ENCODE results near the gene TECTA. TPM values are rescaled to one million over a fixed set of nuclear protein-coding genes. Genes with fewer than 3 reads are reported as not detected.

TECTA gene
- polyA plus RNA-seq, 3 donors: 0.45 TPM; not detected in 2

GRCh38 chr11:121144723-121145122 is 43.7 kb downstream of the TECTA start:
- Histone ChIP-seq H4K20me1 (ENCODE audit: insufficient read depth, low read length) (no peaks in the 10 kb centered on the region), H3K27me3 (ENCODE audit: control insufficient read depth in 2 of 2, insufficient read depth in 2 of 2, low read length in 2 of 2) (no peaks in the 10 kb centered on the region), H3K79me2 (ENCODE audit: insufficient read depth, low read length) (no peaks in the 10 kb centered on the region), H2AFZ (ENCODE audit: insufficient read depth, low read depth, low read length, poor library complexity, severe bottlenecking) (no peak overlapping the region), H3K9me3 (replicated peaks in 1 of 2; ENCODE audit: control insufficient read depth in 1 of 2, insufficient read depth in 1 of 2, low read length in 2 of 2) (no peaks in the 10 kb centered on the region), H3K9ac (ENCODE audit: insufficient read depth, low read length, poor library complexity, severe bottlenecking) (no peak overlapping the region), H3K36me3 (replicated peaks in 1 of 2; ENCODE audit: control insufficient read depth in 1 of 2, insufficient read depth in 2 of 2, low read length in 2 of 2) (no peaks in the 10 kb centered on the region), H3K4me3 (replicated peaks in 1 of 3; ENCODE audit: low read depth in 2 of 3, low read length in 3 of 3) (no peak overlapping the region), H3K4me1 (ENCODE audit: control insufficient read depth in 1 of 2, insufficient read depth in 2 of 2, low read length in 2 of 2) (no peaks in the 10 kb centered on the region), H3K27ac (ENCODE audit: low read depth in 1 of 2, low read length in 2 of 2) (no peak overlapping the region), H3K4me2 (replicated peaks; ENCODE audit: extremely low read depth, low read length, poor library complexity, severe bottlenecking) (no peak overlapping the region)
- H3K9me3 Mint-ChIP-seq: peaks cover 0 to 2% (median 0%) of the 10 kb centered on the region in 7 donors
- intact Hi-C loops (cut with micrococcal nuclease): no loop called here
- H3K4me1 Mint-ChIP-seq: no peaks in the 10 kb centered on the region
- 83% methylated on average over 4 of the region's 5 CpGs for WGBS (ENCODE audit: insufficient coverage)
- H3K36me3 Mint-ChIP-seq: no peaks in the 10 kb centered on the region
- H3K27ac Mint-ChIP-seq: no peak overlapping the region
- no peak overlapping the region for H3K4me3 Mint-ChIP-seq
- DNase-seq: no peak
- no peak for TF ChIP-seq CTCF (IDR thresholded peaks at IDR 0.05)
- peaks cover 4 to 6% (median 4%) of the 10 kb centered on the region in 3 donors for H3K27me3 Mint-ChIP-seq (ENCODE audit: low read depth in 3 of 3)

DNA sequence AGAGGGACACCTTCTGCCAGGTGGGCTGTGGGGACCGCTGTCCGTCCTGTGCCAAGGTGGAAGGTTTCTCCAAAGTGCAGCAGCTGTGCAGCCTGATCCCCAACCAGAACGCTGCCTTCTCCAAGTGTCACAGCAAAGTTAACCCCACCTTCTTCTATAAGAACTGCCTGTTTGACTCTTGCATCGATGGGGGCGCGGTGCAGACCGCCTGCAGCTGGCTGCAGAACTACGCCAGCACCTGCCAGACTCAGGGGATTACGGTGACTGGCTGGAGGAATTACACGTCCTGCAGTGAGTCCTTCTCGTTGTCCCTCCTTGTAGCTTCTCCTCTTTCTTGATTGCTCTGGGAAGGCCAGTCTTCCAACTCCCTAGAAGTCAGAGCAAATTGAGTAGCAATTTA is 44.8 kb downstream of the TECTA start:
- TF ChIP-seq CTCF (IDR thresholded peaks at IDR 0.05): no peak
- Mint-ChIP-seq H3K4me1 (no peaks in the 10 kb centered on the region), H3K36me3 (no peaks in the 10 kb centered on the region), H3K27ac (no peak overlapping the region), H3K4me3 (no peak overlapping the region), H3K27me3 (ENCODE audit: low read depth in 3 of 3) (peaks cover 2 to 4% (median 3%) of the 10 kb centered on the region in 3 donors), H3K9me3 (peaks cover 0 to 2% (median 0%) of the 10 kb centered on the region in 7 donors)
- no peaks in the 10 kb centered on the region for H3K79me2 ChIP-seq (ENCODE audit: insufficient read depth, low read length)
- H3K9me3 ChIP-seq (replicated peaks in 1 of 2; ENCODE audit: control insufficient read depth in 1 of 2, insufficient read depth in 1 of 2, low read length in 2 of 2): no peaks in the 10 kb centered on the region
- no peak overlapping the region for H3K9ac ChIP-seq (ENCODE audit: insufficient read depth, low read length, poor library complexity, severe bottlenecking)
- no peak overlapping the region for H3K27ac ChIP-seq (ENCODE audit: low read depth in 1 of 2, low read length in 2 of 2)
- H3K4me2 ChIP-seq (replicated peaks; ENCODE audit: extremely low read depth, low read length, poor library complexity, severe bottlenecking): no peak overlapping the region
- intact Hi-C loops (cut with micrococcal nuclease): no loop called here
- no peaks in the 10 kb centered on the region for H3K27me3 ChIP-seq (ENCODE audit: control insufficient read depth in 2 of 2, insufficient read depth in 2 of 2, low read length in 2 of 2)
- no peaks in the 10 kb centered on the region for H3K36me3 ChIP-seq (replicated peaks in 1 of 2; ENCODE audit: control insufficient read depth in 1 of 2, insufficient read depth in 2 of 2, low read length in 2 of 2)
- no peak for DNase-seq
- H3K4me3 ChIP-seq (replicated peaks in 1 of 3; ENCODE audit: low read depth in 2 of 3, low read length in 3 of 3): no peak overlapping the region
- 98% methylated on average over 11 of the region's 11 CpGs for whole genome bisulfite sequencing (ENCODE audit: insufficient coverage)
- H4K20me1 ChIP-seq (ENCODE audit: insufficient read depth, low read length): no peaks in the 10 kb centered on the region
- H2AFZ ChIP-seq (ENCODE audit: insufficient read depth, low read depth, low read length, poor library complexity, severe bottlenecking): no peak overlapping the region
- H3K4me1 ChIP-seq (ENCODE audit: control insufficient read depth in 1 of 2, insufficient read depth in 2 of 2, low read length in 2 of 2): no peaks in the 10 kb centered on the region

All from CD14-positive monocyte (primary cell).